GM21381 (cell line): ENCODE results near the gene CBR3.
"Not testable (repeated sequence)": the region's sequence is repeated elsewhere in the genome, so short reads cannot be mapped to it uniquely, and the experiment has no call there.

Experiments used
- ATAC-seq: cut with Tn5 transposase; IDR thresholded peaks from one replicate; pipeline ENCODE4 v1.9.1; 2021; ENCODE audit warnings: mild to moderate bottlenecking, moderate library complexity; ENCODE audit not compliant: unreplicated experiment

The CBR3 gene

GRCh38 chr21:36134803-36135390 is at the start of gene CBR3:
CBR3 (plus strand) TSS chr21:36135079; CDS start chr21:36135193, 114 bp downstream.
- ATAC-seq: no peak

GRCh38 chr21:36087362-36088138 is 47.3 kb upstream of the CBR3 start:
- no peak for ATAC-seq

DNA sequence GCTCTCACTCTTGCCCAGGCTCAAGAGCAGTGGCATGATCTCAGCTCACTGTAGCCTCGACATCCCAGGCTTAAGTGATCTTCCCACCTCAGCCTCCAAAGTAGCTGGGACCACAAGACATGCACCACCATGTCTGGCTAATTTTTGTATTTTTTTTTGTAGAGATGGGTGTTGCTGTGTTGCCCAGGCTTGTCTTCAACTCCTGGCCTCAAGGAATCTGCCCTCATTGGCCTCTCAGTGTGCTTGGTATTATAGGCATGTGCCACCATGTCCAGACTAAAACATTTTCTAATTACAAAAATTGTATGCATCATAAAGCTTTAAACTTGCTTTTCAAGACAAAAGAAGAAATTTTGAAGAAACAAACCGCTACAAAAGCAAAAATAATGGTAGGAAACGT is 44.9 kb upstream of the CBR3 start:
- ATAC-seq: no peak

GRCh38 chr21:36092681-36093080 is 42.2 kb upstream of the CBR3 start:
- no peak for ATAC-seq

GRCh38 chr21:36093512-36093911 is 41.4 kb upstream of the CBR3 start:
- ATAC-seq: no peak

DNA sequence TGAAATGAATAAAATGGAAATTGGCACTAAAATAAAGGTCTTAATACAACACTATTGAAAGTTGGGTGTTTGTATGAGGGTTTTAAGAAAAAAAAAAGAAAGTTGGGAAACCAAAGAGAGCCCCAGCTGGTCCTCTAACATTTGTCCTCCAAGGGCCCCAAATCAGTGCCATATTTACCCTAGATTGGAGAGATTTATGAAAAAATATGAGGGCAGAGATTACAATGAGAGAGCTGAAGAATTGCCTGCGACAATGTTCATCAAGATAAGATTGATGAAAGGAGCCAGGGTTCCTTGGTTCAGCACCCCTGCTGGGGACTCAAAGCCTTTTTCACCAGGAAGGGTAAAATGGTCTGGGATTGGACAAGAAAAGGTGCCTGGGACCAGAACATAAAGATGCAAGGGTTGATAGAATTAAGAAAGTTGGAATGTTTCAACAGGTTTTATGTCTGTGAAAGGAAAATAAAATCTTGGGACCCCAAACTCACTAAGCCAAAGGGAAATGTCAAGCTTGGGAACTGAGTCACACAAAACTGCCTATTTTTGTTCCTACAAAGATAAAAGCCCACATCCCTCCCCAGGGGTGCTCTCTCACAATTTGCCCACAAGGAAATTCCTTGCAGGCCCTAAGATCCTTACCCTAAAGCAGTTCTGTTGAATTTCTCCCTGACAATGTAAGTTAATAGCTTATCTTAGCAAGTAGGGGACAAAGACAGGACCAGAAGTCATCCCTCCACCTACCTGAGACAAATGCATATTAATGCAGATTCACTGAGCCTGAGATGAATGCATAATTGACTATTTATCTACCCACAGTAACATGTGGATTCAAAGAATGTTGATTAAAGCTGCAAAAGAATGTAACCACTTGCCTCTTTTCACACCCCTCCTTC is 38.2 kb upstream of the CBR3 start:
- ATAC-seq: no peak

- ATAC-seq: no peak
Observed at GRCh38 chr21:36097427-36098181, 37.3 kb upstream of the CBR3 start.

DNA sequence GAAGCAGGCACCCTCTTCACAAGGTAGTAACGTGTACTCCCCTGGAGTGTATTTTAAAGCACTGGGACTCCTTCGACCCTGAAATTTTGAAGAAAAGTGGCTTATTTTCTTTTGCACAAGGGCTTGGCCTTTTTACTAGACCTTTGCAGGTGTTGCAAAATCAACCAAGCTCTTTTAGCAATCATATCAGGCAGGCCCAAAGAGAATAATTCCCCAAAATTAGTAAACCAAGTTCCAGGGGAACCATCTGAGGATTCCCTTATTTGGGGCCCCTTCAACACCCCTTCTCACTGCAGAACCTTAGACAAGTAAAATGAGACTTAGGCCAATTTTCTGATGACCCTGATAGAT is 36.7 kb upstream of the CBR3 start:
- no peak for ATAC-seq

- ATAC-seq: no peak
Observed at GRCh38 chr21:36099000-36099399, 35.9 kb upstream of the CBR3 start.

GRCh38 chr21:36099695-36100211 is 35.1 kb upstream of the CBR3 start:
- not testable (repeated sequence) for ATAC-seq

- no peak for ATAC-seq
Observed at GRCh38 chr21:36100971-36101641, 33.8 kb upstream of the CBR3 start.

- ATAC-seq: no peak
Observed at GRCh38 chr21:36103434-36103833, 31.4 kb upstream of the CBR3 start.

DNA sequence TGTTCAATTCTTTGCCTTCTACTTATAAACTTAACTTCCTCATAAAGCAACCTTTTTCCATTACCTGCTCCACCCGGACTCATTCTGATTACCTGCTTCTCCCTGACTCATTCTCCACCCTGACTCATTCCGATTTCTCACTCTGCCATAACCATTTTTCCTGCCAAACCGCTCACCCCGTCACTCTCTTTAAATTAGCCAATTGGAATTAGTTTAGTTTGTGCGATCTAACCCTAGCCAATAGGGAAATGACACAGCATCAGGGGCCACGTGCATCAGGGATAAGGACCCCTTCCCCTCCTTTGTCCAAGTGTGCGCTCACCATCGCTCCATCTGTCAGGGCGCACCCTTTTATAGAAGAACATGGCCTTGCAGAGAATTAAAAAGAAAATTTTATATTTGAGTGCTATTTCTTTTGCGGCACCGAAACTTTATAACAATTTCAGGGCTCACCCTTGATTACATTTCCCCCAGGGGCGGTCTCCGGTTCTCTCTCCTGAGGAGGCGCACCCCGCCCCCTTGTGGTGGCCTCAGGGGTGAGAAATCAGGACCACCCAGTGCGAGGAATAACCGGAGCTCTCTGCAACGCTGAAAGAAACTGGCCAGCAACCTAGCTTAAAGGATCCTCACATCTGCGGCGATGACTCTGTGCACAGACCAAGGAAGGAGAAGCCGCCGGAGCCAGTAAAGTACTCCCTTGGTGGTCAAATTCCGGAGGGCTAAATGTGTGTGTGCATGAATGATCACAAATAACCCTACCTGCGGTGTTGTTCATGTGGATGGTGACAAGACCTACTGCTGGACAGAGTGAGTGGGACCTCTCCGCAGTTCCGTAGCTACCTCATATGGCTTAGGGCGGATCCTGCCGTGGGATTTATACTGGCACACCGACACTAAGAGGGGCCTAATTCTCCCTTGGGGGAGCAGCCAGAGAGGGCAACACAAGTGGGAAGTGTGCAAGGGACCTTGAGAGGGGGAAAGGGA is 30.3 kb upstream of the CBR3 start:
- ATAC-seq: no peak

GRCh38 chr21:36105327-36105842 is 29.5 kb upstream of the CBR3 start:
- ATAC-seq: no peak

- no peak for ATAC-seq
Observed at GRCh38 chr21:36109868-36110267, 25.0 kb upstream of the CBR3 start.

DNA sequence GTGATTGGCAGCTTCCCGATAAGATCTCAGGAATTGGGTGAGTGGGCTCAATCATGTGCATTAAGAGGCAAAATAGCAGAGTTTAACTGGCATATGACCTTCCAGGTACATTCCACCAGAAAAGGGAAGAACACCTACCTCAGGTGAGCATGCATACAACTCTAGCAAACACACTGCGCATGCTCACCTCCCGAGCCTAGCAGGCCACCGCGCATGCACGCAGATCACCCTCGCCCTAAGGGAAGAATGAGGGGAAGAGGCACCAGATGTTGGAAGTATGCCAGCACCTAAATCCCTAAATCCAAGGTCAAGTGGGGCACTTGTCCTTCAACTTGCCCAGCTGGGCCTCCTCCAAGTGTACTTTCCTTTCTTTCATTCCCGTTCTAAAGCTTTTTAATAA is 23.6 kb upstream of the CBR3 start:
- no peak for ATAC-seq

DNA sequence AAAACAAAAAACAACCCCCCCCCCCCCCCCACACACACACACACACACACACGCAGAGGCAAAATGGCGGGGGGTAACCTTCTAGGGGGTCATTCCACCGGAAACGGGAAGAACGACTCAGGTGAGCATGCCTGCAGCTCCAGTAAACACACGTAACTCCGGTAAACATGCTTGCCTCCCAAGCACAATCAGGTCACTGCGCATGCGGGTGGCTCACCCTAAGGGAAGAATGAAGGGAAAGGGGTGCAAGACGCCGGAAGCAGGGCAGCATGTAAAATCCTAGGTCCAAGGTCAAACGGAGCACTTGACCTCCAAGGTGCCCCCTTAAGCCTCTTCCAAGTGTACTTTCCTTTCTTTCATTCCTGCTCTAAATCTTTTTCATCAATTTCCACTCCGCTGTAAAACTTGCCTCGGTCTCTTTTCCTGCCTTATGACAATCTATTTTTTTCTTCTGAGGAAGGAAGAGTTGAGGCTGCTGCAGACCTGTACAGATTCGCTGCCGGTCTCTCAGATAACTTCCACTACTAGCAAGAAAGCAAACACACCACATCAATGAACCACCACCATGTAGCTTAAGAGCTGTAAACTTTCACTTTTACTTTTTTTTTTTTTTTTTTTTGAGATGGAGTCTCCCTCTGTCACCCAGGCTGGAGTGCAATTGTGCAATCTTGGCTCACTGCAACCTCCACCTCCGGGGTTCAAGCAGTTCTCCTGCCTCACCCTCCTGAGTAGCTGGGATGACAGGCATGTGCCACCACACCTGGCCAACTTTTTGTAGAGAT is 21.0 kb upstream of the CBR3 start:
- ATAC-seq: no peak

GRCh38 chr21:36115138-36115730 is 19.6 kb upstream of the CBR3 start:
- ATAC-seq: no peak
